ENCODE data around the gene SERPINI1. TPM values are rescaled to one million over a fixed set of nuclear protein-coding genes. Genes with fewer than 3 reads are reported as not detected.

The SERPINI1 gene
- total RNA-seq, 2 donors from 2014 or later, result 2.3 to 15.3 TPM

- Histone ChIP-seq H3K9me3 (no peaks in the 10 kb centered on the region), H3K36me3 (no peaks in the 10 kb centered on the region), H3K4me3 (no peak overlapping the region), H3K27me3 (replicated peaks; ENCODE audit: insufficient read depth) (no peaks in the 10 kb centered on the region), H3K4me1 (replicated peaks) (no peaks in the 10 kb centered on the region), H3K27ac (no peak overlapping the region)
- no peak for DNase-seq (ENCODE audit: low spot score)
- TF ChIP-seq POLR2A (IDR thresholded peaks at IDR 0.05), result no peak
- no peak for TF ChIP-seq CTCF (IDR thresholded peaks at IDR 0.05)
- TF ChIP-seq POLR2AphosphoS5 (IDR thresholded peaks at IDR 0.05), result no peak
- intact Hi-C loops (cut with DNase I), result no loop called here
- 81% methylated on average over 2 of the region's 2 CpGs for WGBS
Measured at GRCh38 chr3:167738037-167738436, 2.5 kb downstream of the SERPINI1 start.

DNA sequence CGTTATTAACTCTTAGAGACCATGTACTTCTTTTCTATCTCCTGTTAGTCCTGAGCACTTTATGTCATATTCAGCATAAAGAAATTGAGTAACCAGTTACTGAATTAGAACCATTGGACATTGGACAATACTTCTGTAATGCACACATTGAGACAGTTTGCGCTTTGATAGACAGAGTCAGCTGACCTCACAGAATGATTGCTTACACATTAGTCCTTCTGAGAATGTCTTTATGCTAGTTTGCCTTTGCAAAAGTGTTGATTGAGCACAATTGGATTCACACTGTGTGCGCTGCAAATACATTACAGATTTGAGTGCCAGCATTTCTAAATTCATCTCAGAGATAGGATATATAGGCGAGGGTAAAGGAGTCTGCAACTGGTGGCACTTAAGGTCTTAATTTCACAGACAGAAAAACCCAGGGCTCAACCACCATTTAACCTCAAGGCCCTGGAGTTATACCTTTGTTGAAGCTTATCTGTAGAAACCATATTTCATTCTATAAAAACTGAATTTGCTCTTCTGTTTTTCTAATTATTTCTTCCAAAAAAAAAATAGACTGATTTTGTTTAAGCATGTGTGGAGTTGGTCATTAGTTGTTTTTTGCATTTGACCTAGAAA, 3.8 kb downstream of the SERPINI1 start:
- H3K4me3 ChIP-seq, result no peak overlapping the region
- H3K4me1 ChIP-seq (replicated peaks), result no peaks in the 10 kb centered on the region
- 96% methylated on average over 4 of the region's 4 CpGs for WGBS
- intact Hi-C loops (cut with DNase I), result no loop called here
- H3K27me3 ChIP-seq (replicated peaks; ENCODE audit: insufficient read depth), result no peaks in the 10 kb centered on the region
- no peak for DNase-seq (ENCODE audit: low spot score)
- no peaks in the 10 kb centered on the region for H3K9me3 ChIP-seq
- no peaks in the 10 kb centered on the region for H3K36me3 ChIP-seq
- no peak for TF ChIP-seq POLR2AphosphoS5 (IDR thresholded peaks at IDR 0.05)
- H3K27ac ChIP-seq, result no peak overlapping the region

GRCh38 chr3:167740961-167741587, 5.6 kb downstream of the SERPINI1 start:
- Histone ChIP-seq H3K4me1 (replicated peaks) (no peaks in the 10 kb centered on the region), H3K27me3 (replicated peaks; ENCODE audit: insufficient read depth) (no peaks in the 10 kb centered on the region), H3K27ac (no peak overlapping the region), H3K36me3 (no peaks in the 10 kb centered on the region), H3K9me3 (no peaks in the 10 kb centered on the region), H3K4me3 (no peak overlapping the region)
- WGBS, result 76% methylated on average over 2 of the region's 2 CpGs
- no peak for DNase-seq (ENCODE audit: low spot score)
- TF ChIP-seq POLR2AphosphoS5 (IDR thresholded peaks at IDR 0.05), result no peak
- TF ChIP-seq CTCF (IDR thresholded peaks at IDR 0.05), result no peak
- TF ChIP-seq POLR2A (IDR thresholded peaks at IDR 0.05), result no peak
- intact Hi-C loops (cut with DNase I), result no loop called here

DNA sequence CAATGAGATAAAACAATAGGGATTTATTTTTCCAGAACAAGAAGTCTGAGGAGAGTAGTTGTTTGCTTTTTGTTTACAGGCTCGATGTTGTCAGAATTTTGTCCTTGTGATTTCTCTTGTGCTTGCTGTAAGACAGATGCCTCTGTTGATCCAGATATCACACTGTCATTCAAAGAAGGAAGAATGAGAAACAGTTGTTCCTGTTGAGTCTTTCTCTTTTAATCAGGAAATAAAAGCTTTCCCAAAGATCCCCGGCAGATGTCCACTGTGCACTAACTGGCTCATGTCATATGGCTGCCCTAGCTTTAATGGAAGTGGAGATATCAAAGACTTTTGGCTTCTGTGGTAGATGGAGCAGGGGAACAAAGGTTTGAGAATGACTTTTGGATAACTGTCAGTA, 6.8 kb downstream of the SERPINI1 start:
- Histone ChIP-seq H3K27ac (no peak overlapping the region), H3K4me3 (no peak overlapping the region), H3K4me1 (replicated peaks) (no peaks in the 10 kb centered on the region), H3K36me3 (no peaks in the 10 kb centered on the region), H3K27me3 (replicated peaks; ENCODE audit: insufficient read depth) (no peaks in the 10 kb centered on the region), H3K9me3 (no peaks in the 10 kb centered on the region)
- no peak for DNase-seq (ENCODE audit: low spot score)
- TF ChIP-seq POLR2A (IDR thresholded peaks at IDR 0.05), result no peak
- no peak for TF ChIP-seq POLR2AphosphoS5 (IDR thresholded peaks at IDR 0.05)
- TF ChIP-seq CTCF (IDR thresholded peaks at IDR 0.05), result no peak
- intact Hi-C loops (cut with DNase I), result no loop called here
- 81% methylated on average over 2 of the region's 2 CpGs for WGBS

GRCh38 chr3:167743799-167744198, 8.3 kb downstream of the SERPINI1 start:
- Histone ChIP-seq H3K9me3 (no peaks in the 10 kb centered on the region), H3K27ac (no peak overlapping the region), H3K27me3 (replicated peaks; ENCODE audit: insufficient read depth) (no peaks in the 10 kb centered on the region), H3K36me3 (no peaks in the 10 kb centered on the region), H3K4me3 (no peak overlapping the region), H3K4me1 (replicated peaks) (no peaks in the 10 kb centered on the region)
- DNase-seq (ENCODE audit: low spot score), result no peak
- TF ChIP-seq POLR2A (IDR thresholded peaks at IDR 0.05), result no peak
- 93% methylated on average over 2 of the region's 2 CpGs for WGBS
- intact Hi-C loops (cut with DNase I), result no loop called here

DNA sequence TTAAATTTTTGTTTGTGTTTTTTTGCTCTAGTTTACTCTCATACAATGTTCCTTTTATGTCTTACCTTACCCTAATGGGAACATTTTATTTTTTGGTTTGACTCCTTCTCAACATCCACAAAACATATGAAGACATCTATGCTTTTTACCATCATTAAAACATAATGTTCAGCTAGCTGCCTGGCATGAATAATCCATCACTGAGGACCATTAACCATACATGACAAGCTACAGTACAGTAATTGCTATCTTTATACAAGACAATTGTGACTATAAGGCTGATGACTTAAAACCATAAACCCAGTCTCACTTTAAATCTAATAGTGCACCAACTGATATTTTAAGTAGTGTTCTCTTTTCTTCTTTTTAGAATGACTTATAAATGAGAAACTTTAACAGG, 13.7 kb downstream of the SERPINI1 start:
- H3K4me3 ChIP-seq, result no peak overlapping the region
- intact Hi-C loops (cut with DNase I), result no loop called here

More for the DNA sequence above, 13.7 kb downstream of the SERPINI1 start:
- Histone ChIP-seq H3K27ac (no peak overlapping the region), H3K9me3 (no peaks in the 10 kb centered on the region), H3K36me3 (no peaks in the 10 kb centered on the region), H3K4me1 (replicated peaks) (no peaks in the 10 kb centered on the region), H3K27me3 (replicated peaks; ENCODE audit: insufficient read depth) (no peaks in the 10 kb centered on the region)
- TF ChIP-seq CTCF (IDR thresholded peaks at IDR 0.05), result no peak
- no peak for TF ChIP-seq POLR2A (IDR thresholded peaks at IDR 0.05)
- TF ChIP-seq POLR2AphosphoS5 (IDR thresholded peaks at IDR 0.05), result no peak
- DNase-seq (ENCODE audit: low spot score), result no peak
